ENCODE data around the gene SLC4A4. TPM values are rescaled to one million over a fixed set of nuclear protein-coding genes. Genes with fewer than 3 reads are reported as not detected.
A peak's percentile ranks its signal among the peaks of the same experiment; 100 is the strongest.

The SLC4A4 gene
- total and polyA plus RNA-seq, 2 of the 13 experiments (the other 11 are each of a cell fraction or from before 2014, with no cell fraction given): 0.01 TPM; not detected in 1

GRCh38 chr4:71346710-71347109 lies 7.9 kb downstream of the SLC4A4 start:
- Histone ChIP-seq H3K36me3 (replicated peaks in 1 of 2; ENCODE audit: control insufficient read depth in 1 of 2, insufficient read depth in 2 of 2, low read length in 2 of 2) (no peaks in the 10 kb centered on the region), H4K20me1 (ENCODE audit: insufficient read depth, low read length) (no peaks in the 10 kb centered on the region), H3K4me2 (ENCODE audit: low read depth, low read length) (no peak overlapping the region), H3K4me1 (ENCODE audit: insufficient read depth, low read length) (no peaks in the 10 kb centered on the region), H2AFZ (ENCODE audit: low read length) (no peak overlapping the region), H3K9me3 (ENCODE audit: low read length) (no peaks in the 10 kb centered on the region), H3K27ac (ENCODE audit: extremely low read length, insufficient read depth, low read length) (no peak overlapping the region), H3K4me3 (replicated peaks in 1 of 3; ENCODE audit: insufficient read depth in 1 of 3, low read depth in 2 of 3, low read length in 3 of 3) (no peak overlapping the region), H3K79me2 (ENCODE audit: insufficient read depth, low read length) (no peaks in the 10 kb centered on the region), H3K27me3 (ENCODE audit: control insufficient read depth in 1 of 2, insufficient read depth in 2 of 2, low read length in 2 of 2) (no peaks in the 10 kb centered on the region), H3K9ac (ENCODE audit: insufficient read depth, low read depth, low read length) (no peak overlapping the region)
- in situ Hi-C loops (cut with HindIII; ENCODE audit: extremely low pct_ligation_motif_present, low pct_unique_long_range_greater_than_20kb): no loop called here
- no peak for ATAC-seq
- ChIA-PET POLR2A (no interaction called here), CTCF (ENCODE audit: low intra/inter-chr PET ratio, low total read pairs) (no interaction called here)
- no peak for DNase-seq (ENCODE audit: low spot score)
- BruUV-seq (replicated peaks): no TSS peak
- TF ChIP-seq MIXL1 (CRISPR knock-in tag; IDR thresholded peaks at IDR 0.05): no peak
- TF ChIP-seq ATF7 (IDR thresholded peaks at IDR 0.05): peak; percentile 70; the same call in 1 of the 2 replicates
- TF ChIP-seq ATF7 (CRISPR knock-in tag; IDR thresholded peaks at IDR 0.05): no peak
- intact Hi-C loops (cut with micrococcal nuclease; ENCODE audit: unreplicated experiment): no loop called here
- FAIRE-seq: no peak

GRCh38 chr4:71348586-71348985 lies 9.8 kb downstream of the SLC4A4 start:
- H3K9ac ChIP-seq (ENCODE audit: insufficient read depth, low read depth, low read length): no peak overlapping the region
- ATAC-seq (no peak), FAIRE-seq (no peak), DNase-seq (ENCODE audit: low spot score) (no peak)
- H4K20me1 ChIP-seq (ENCODE audit: insufficient read depth, low read length): no peaks in the 10 kb centered on the region
- H3K36me3 ChIP-seq (replicated peaks in 1 of 2; ENCODE audit: control insufficient read depth in 1 of 2, insufficient read depth in 2 of 2, low read length in 2 of 2): no peaks in the 10 kb centered on the region
- no TSS peak for BruUV-seq (replicated peaks)
- H3K4me3 ChIP-seq (replicated peaks in 1 of 3; ENCODE audit: insufficient read depth in 1 of 3, low read depth in 2 of 3, low read length in 3 of 3): no peak overlapping the region
- H3K27ac ChIP-seq (ENCODE audit: extremely low read length, insufficient read depth, low read length): no peak overlapping the region
- no peak overlapping the region for H3K4me2 ChIP-seq (ENCODE audit: low read depth, low read length)
- ChIA-PET CTCF (ENCODE audit: low intra/inter-chr PET ratio, low total read pairs) (no interaction called here), POLR2A (no interaction called here)
- H3K79me2 ChIP-seq (ENCODE audit: insufficient read depth, low read length): no peaks in the 10 kb centered on the region
- in situ Hi-C loops (cut with HindIII; ENCODE audit: extremely low pct_ligation_motif_present, low pct_unique_long_range_greater_than_20kb) (no loop called here), intact Hi-C loops (cut with micrococcal nuclease; ENCODE audit: unreplicated experiment) (no loop called here)
- H2AFZ ChIP-seq (ENCODE audit: low read length): no peak overlapping the region
- 0% methylated on average over 3 of the region's 3 CpGs for WGBS (ENCODE audit: low lambda C conversion rate)
- H3K9me3 ChIP-seq (ENCODE audit: low read length): no peaks in the 10 kb centered on the region
- no peaks in the 10 kb centered on the region for H3K27me3 ChIP-seq (ENCODE audit: control insufficient read depth in 1 of 2, insufficient read depth in 2 of 2, low read length in 2 of 2)
- H3K4me1 ChIP-seq (ENCODE audit: insufficient read depth, low read length): no peaks in the 10 kb centered on the region
- TF ChIP-seq MIER3 (CRISPR knock-in tag; IDR thresholded peaks at IDR 0.05; ENCODE audit: borderline replicate concordance): no peak
- TF ChIP-seq YY1 (IDR thresholded peaks at IDR 0.05; ENCODE audit: insufficient read depth, insufficient replicate concordance, low read depth, low read length): no peak
- no peak for TF ChIP-seq GTF3A (CRISPR knock-in tag; conservative IDR thresholded peaks at IDR 0.05)
- no peak for TF ChIP-seq ZBTB7A (CRISPR knock-in tag; IDR thresholded peaks at IDR 0.05)
- no peak for TF ChIP-seq MYNN (CRISPR knock-in tag; IDR thresholded peaks at IDR 0.05; ENCODE audit: low read depth)
- TF ChIP-seq ZNF337 (CRISPR knock-in tag; IDR thresholded peaks at IDR 0.05; ENCODE audit: borderline replicate concordance, low read depth): no peak
- TF ChIP-seq ZNF563 (CRISPR knock-in tag; IDR thresholded peaks at IDR 0.05): no peak
- no peak for TF ChIP-seq HCFC1 (IDR thresholded peaks at IDR 0.05; ENCODE audit: low read depth, low read length)
- TF ChIP-seq ZNF142 (CRISPR knock-in tag; IDR thresholded peaks at IDR 0.05): no peak
- no peak for TF ChIP-seq ZFP1 (CRISPR knock-in tag; IDR thresholded peaks at IDR 0.05)
- no peak for TF ChIP-seq PCBP1 (IDR thresholded peaks at IDR 0.05; ENCODE audit: borderline replicate concordance, low read depth, low read length)
- TF ChIP-seq NR2F1 (CRISPR knock-in tag; IDR thresholded peaks at IDR 0.05): no peak
- TF ChIP-seq ZNF30 (CRISPR knock-in tag; IDR thresholded peaks at IDR 0.05): no peak
- no peak for TF ChIP-seq ZNF883 (CRISPR knock-in tag; IDR thresholded peaks at IDR 0.05; ENCODE audit: not compliant biosample characterization)

Measured in HepG2 (cell line).